GM06990 (cell line): Measurements from ENCODE around the gene SOBP.

Experiments
- DNase-seq: peaks from one replicate; pipeline ENCODE4 v3.0.0-alpha.2; 2011; ENCODE audit not compliant: insufficient read length; ENCODE audit errors: extremely low read depth
- H3K27me3 ChIP-seq: replicated peaks from 2 replicates; pipeline ENCODE4 v1.6.0; 2011; ENCODE audit warnings: low read length; ENCODE audit not compliant: control insufficient read depth, insufficient read depth
- H3K36me3 ChIP-seq: 2 replicates; pipeline ENCODE4 v1.5.1; 2011; ENCODE audit warnings: low read length; ENCODE audit not compliant: control insufficient read depth, insufficient read depth
- H3K4me3 ChIP-seq: replicated peaks from 2 replicates; pipeline ENCODE4 v1.5.1; 2011; ENCODE audit warnings: low read depth, mild to moderate bottlenecking, control low read depth, low read length
- CTCF ChIP-seq: IDR thresholded peaks from 2 replicates; pipeline ENCODE4 v1.5.1; 2011; ENCODE audit warnings: low read length, control low read depth, mild to moderate bottlenecking, inconsistent platforms; ENCODE audit not compliant: insufficient read depth, poor library complexity, severe bottlenecking

SOBP gene

GRCh38 chr6:107524626-107525025 is 34.7 kb downstream of the SOBP start:
- H3K36me3 ChIP-seq, result no peaks in the 10 kb centered on the region
- TF ChIP-seq CTCF, result no peak

GRCh38 chr6:107531868-107532267 is 42.0 kb downstream of the SOBP start:
- Histone ChIP-seq H3K27me3 (no peaks in the 10 kb centered on the region), H3K36me3 (no peaks in the 10 kb centered on the region), H3K4me3 (no peak overlapping the region)
- no peak for DNase-seq
- no peak for TF ChIP-seq CTCF

More at GRCh38 chr6:107524626-107525025, 34.7 kb downstream of the SOBP start:
- Histone ChIP-seq H3K27me3 (no peaks in the 10 kb centered on the region), H3K4me3 (no peak overlapping the region)
- no peak for DNase-seq

- no peak for DNase-seq
- Histone ChIP-seq H3K36me3 (no peaks in the 10 kb centered on the region), H3K27me3 (no peaks in the 10 kb centered on the region), H3K4me3 (no peak overlapping the region)
- TF ChIP-seq CTCF, result no peak
Observed at GRCh38 chr6:107532706-107533105, 42.8 kb downstream of the SOBP start.

GRCh38 chr6:107533415-107534059 is 43.6 kb downstream of the SOBP start:
- TF ChIP-seq CTCF, result no peak

GRCh38 chr6:107534571-107535141 is 44.7 kb downstream of the SOBP start:
- Histone ChIP-seq H3K4me3 (no peak overlapping the region), H3K36me3 (no peaks in the 10 kb centered on the region), H3K27me3 (no peaks in the 10 kb centered on the region)
- no peak for TF ChIP-seq CTCF
- DNase-seq, result no peak

More at GRCh38 chr6:107533415-107534059, 43.6 kb downstream of the SOBP start:
- no peak for DNase-seq
- H3K27me3 ChIP-seq, result no peaks in the 10 kb centered on the region
- no peak overlapping the region for H3K4me3 ChIP-seq
- no peaks in the 10 kb centered on the region for H3K36me3 ChIP-seq
